ENCODE measurements around the gene POU2F1. TPM values are rescaled to one million over a fixed set of nuclear protein-coding genes. Genes with fewer than 3 reads are reported as not detected.

The POU2F1 gene
- total and polyA plus RNA-seq, 2 donors (not counting 1 experiment from before 2014, with no cell fraction given) = 5.2 to 48.8 TPM

- ChIA-PET CTCF (interaction anchor here (0.7 kb wide), 1 partner anchor 76 kb away, joined by 3 read pairs; no protein-coding TSS in a partner anchor), POLR2A (no interaction called here)
- DNase-seq = no peak
- H3K27ac Mint-ChIP-seq = no peak overlapping the region
- no peaks in the 10 kb centered on the region for H3K27me3 ChIP-seq (replicated peaks in 1 of 4; ENCODE audit: control extremely low read depth in 1 of 4, control insufficient read depth in 3 of 4, insufficient read depth in 4 of 4, low read length in 3 of 4)
- H3K27ac ChIP-seq (ENCODE audit: low read length in 2 of 2) = no peak overlapping the region
- peaks cover 60% of the 10 kb centered on the region for H4K20me1 ChIP-seq (ENCODE audit: control insufficient read depth, insufficient read depth, low read length, poor library complexity, severe bottlenecking)
- peaks cover 0 to 8% (median 0%) of the 10 kb centered on the region in 3 donors for H3K9me3 ChIP-seq (ENCODE audit: control extremely low read depth in 1 of 3, control insufficient read depth in 2 of 3, insufficient read depth in 1 of 3, low read length in 2 of 3)
- no peak overlapping the region for H3K4me3 Mint-ChIP-seq
- H3K4me1 Mint-ChIP-seq = peaks cover 44% of the 10 kb centered on the region
- no peak overlapping the region for H2AFZ ChIP-seq (ENCODE audit: insufficient read depth, low read depth, low read length, poor library complexity, severe bottlenecking)
- H3K9ac ChIP-seq (ENCODE audit: low read length) = no peak overlapping the region
- H3K9me3 Mint-ChIP-seq (ENCODE audit: insufficient read depth) = peaks cover 3% of the 10 kb centered on the region
- peaks cover 0 to 4% of the 10 kb centered on the region in 2 donors for H3K4me1 ChIP-seq (ENCODE audit: control insufficient read depth in 2 of 2, insufficient read depth in 2 of 2, low read length in 2 of 2)
- intact Hi-C loops (cut with micrococcal nuclease) = no loop called here
- H3K79me2 ChIP-seq (ENCODE audit: control insufficient read depth, insufficient read depth, low read length) = peaks cover 85% of the 10 kb centered on the region
- ATAC-seq (ENCODE audit: low read depth) = no peak
- no peaks in the 10 kb centered on the region for H3K27me3 Mint-ChIP-seq
- H3K4me2 ChIP-seq (replicated peaks; ENCODE audit: low read depth, low read length, poor library complexity, severe bottlenecking) = no peak overlapping the region
- no peak overlapping the region for H3K4me3 ChIP-seq (ENCODE audit: control extremely low read depth in 1 of 5, extremely low read depth in 1 of 5, insufficient read depth in 1 of 5, low read depth in 2 of 5, low read length in 4 of 5)
- TF ChIP-seq, protein P1, sequence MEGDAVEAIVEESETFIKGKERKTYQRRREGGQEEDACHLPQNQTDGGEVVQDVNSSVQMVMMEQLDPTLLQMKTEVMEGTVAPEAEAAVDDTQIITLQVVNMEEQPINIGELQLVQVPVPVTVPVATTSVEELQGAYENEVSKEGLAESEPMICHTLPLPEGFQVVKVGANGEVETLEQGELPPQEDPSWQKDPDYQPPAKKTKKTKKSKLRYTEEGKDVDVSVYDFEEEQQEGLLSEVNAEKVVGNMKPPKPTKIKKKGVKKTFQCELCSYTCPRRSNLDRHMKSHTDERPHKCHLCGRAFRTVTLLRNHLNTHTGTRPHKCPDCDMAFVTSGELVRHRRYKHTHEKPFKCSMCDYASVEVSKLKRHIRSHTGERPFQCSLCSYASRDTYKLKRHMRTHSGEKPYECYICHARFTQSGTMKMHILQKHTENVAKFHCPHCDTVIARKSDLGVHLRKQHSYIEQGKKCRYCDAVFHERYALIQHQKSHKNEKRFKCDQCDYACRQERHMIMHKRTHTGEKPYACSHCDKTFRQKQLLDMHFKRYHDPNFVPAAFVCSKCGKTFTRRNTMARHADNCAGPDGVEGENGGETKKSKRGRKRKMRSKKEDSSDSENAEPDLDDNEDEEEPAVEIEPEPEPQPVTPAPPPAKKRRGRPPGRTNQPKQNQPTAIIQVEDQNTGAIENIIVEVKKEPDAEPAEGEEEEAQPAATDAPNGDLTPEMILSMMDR (IDR thresholded peaks at IDR 0.05) = no peak
- no peak for TF ChIP-seq EZH2 (IDR thresholded peaks at IDR 0.05; ENCODE audit: borderline replicate concordance, insufficient read depth, low read depth, low read length, poor library complexity, severe bottlenecking)
- H3K36me3 ChIP-seq (replicated peaks in 1 of 2; ENCODE audit: control extremely low read depth in 1 of 2, control insufficient read depth in 1 of 2, extremely low read depth in 1 of 2, insufficient read depth in 2 of 2, low read length in 1 of 2) = no peaks in the 10 kb centered on the region
Observed at GRCh38 chr1:167292216-167292615, 71.5 kb downstream of the POU2F1 start.

GRCh38 chr1:167293057-167293456, 72.4 kb downstream of the POU2F1 start:
- Histone ChIP-seq H3K4me3 (ENCODE audit: control extremely low read depth in 1 of 5, extremely low read depth in 1 of 5, insufficient read depth in 1 of 5, low read depth in 2 of 5, low read length in 4 of 5) (no peak overlapping the region), H4K20me1 (ENCODE audit: control insufficient read depth, insufficient read depth, low read length, poor library complexity, severe bottlenecking) (peaks cover 55% of the 10 kb centered on the region), H3K4me1 (ENCODE audit: control insufficient read depth in 2 of 2, insufficient read depth in 2 of 2, low read length in 2 of 2) (peaks cover 0 to 4% of the 10 kb centered on the region in 2 donors), H3K79me2 (ENCODE audit: control insufficient read depth, insufficient read depth, low read length) (peaks cover 85% of the 10 kb centered on the region), H2AFZ (ENCODE audit: insufficient read depth, low read depth, low read length, poor library complexity, severe bottlenecking) (no peak overlapping the region), H3K27ac (ENCODE audit: low read length in 2 of 2) (no peak overlapping the region), H3K27me3 (replicated peaks in 1 of 4; ENCODE audit: control extremely low read depth in 1 of 4, control insufficient read depth in 3 of 4, insufficient read depth in 4 of 4, low read length in 3 of 4) (no peaks in the 10 kb centered on the region), H3K9ac (ENCODE audit: low read length) (no peak overlapping the region), H3K36me3 (replicated peaks in 1 of 2; ENCODE audit: control extremely low read depth in 1 of 2, control insufficient read depth in 1 of 2, extremely low read depth in 1 of 2, insufficient read depth in 2 of 2, low read length in 1 of 2) (no peaks in the 10 kb centered on the region), H3K4me2 (replicated peaks; ENCODE audit: low read depth, low read length, poor library complexity, severe bottlenecking) (no peak overlapping the region), H3K9me3 (ENCODE audit: control extremely low read depth in 1 of 3, control insufficient read depth in 2 of 3, insufficient read depth in 1 of 3, low read length in 2 of 3) (peaks cover 0 to 8% (median 0%) of the 10 kb centered on the region in 3 donors)
- ChIA-PET POLR2A (no interaction called here), CTCF (interaction anchor here (0.7 kb wide), 1 partner anchor 77 kb away, joined by 3 read pairs; no protein-coding TSS in a partner anchor)
- DNase-seq = no peak
- intact Hi-C loops (cut with micrococcal nuclease) = no loop called here
- peaks cover 41% of the 10 kb centered on the region for H3K4me1 Mint-ChIP-seq
- 100% methylated on average over 1 of the region's 4 CpGs for WGBS (ENCODE audit: insufficient coverage)
- no peak for ATAC-seq (ENCODE audit: low read depth)
- no peak overlapping the region for H3K4me3 Mint-ChIP-seq
- no peaks in the 10 kb centered on the region for H3K27me3 Mint-ChIP-seq
- TF ChIP-seq EZH2 (IDR thresholded peaks at IDR 0.05; ENCODE audit: borderline replicate concordance, insufficient read depth, low read depth, low read length, poor library complexity, severe bottlenecking) = no peak
- no peak overlapping the region for H3K27ac Mint-ChIP-seq
- H3K9me3 Mint-ChIP-seq (ENCODE audit: insufficient read depth) = peaks cover 3% of the 10 kb centered on the region
